Hematopoietic multipotent progenitor cell treated with erythropoietin and hydrocortisone succinate and interleukin-3 and kit ligand, for 8 days (in vitro differentiated cells): ENCODE measurements around the gene ORAI3.

ENCODE experiments used
- DNase-seq: peaks from one replicate; pipeline ENCODE4 v3.0.0-alpha.2; 2015

ORAI3 gene

GRCh38 chr16:30971298-30971697 is 22.4 kb downstream of the ORAI3 start:
- DNase-seq: no peak

GRCh38 chr16:30972872-30973271 is 24.0 kb downstream of the ORAI3 start:
- peak; percentile 76 for DNase-seq

GRCh38 chr16:30974348-30974747 is 25.5 kb downstream of the ORAI3 start:
- DNase-seq: peak; percentile 93

- DNase-seq: no peak
These were observed 27.6 kb downstream of the ORAI3 start for GRCh38 chr16:30976486-30976885.

- DNase-seq: peak; percentile 46
These were observed 28.6 kb downstream of the ORAI3 start for GRCh38 chr16:30977502-30977901.

- no peak for DNase-seq
These were observed 30.5 kb downstream of the ORAI3 start for GRCh38 chr16:30979170-30980022.

GRCh38 chr16:30980023-30980371 is 31.1 kb downstream of the ORAI3 start:
- DNase-seq: no peak

- DNase-seq: no peak
These were observed 31.6 kb downstream of the ORAI3 start for GRCh38 chr16:30980434-30980833.

- no peak for DNase-seq
These were observed 32.1 kb downstream of the ORAI3 start for GRCh38 chr16:30980959-30981358.

- DNase-seq: no peak
These were observed 33.9 kb downstream of the ORAI3 start for GRCh38 chr16:30982548-30983288.

GRCh38 chr16:30983289-30983889 is 34.5 kb downstream of the ORAI3 start:
- no peak for DNase-seq

- DNase-seq: no peak
These were observed 35.2 kb downstream of the ORAI3 start for GRCh38 chr16:30983898-30984610.

- peak; percentile 81 for DNase-seq
These were observed 36.0 kb downstream of the ORAI3 start, which contains the start of gene HSD3B7 for GRCh38 chr16:30984669-30985400. TSS of gene HSD3B7 (plus strand) at chr16:30985207. CDS start at chr16:30985659, 452 bp downstream.

GRCh38 chr16:30985401-30986128 is 36.7 kb downstream of the ORAI3 start:
- DNase-seq: peak; percentile 36

- DNase-seq: no peak
These were observed 37.5 kb downstream of the ORAI3 start for GRCh38 chr16:30986129-30986991.

- no peak for DNase-seq
These were observed 38.8 kb downstream of the ORAI3 start for GRCh38 chr16:30987581-30988190.

GRCh38 chr16:30989469-30990047 is 40.7 kb downstream of the ORAI3 start:
- DNase-seq: no peak

GRCh38 chr16:30990105-30990504 is 41.2 kb downstream of the ORAI3 start:
- DNase-seq: no peak

- DNase-seq: no peak
These were observed 42.2 kb downstream of the ORAI3 start for GRCh38 chr16:30991052-30991451.
